K562 (cell line): ENCODE data around the gene USP5. TPM values are rescaled to one million over a fixed set of nuclear protein-coding genes. Genes with fewer than 3 reads are reported as not detected.
A peak's percentile ranks its signal among the peaks of the same experiment; 100 is the strongest.

ENCODE experiments used
- ATAC-seq: fragments of 200-7000 bp; cut with Tn5 transposase; 3 replicates; pipeline ENCODE4 v1.9.1; 2020; ENCODE audit warnings: moderate library complexity
- BruUV-seq: library from RNA; stranded (reverse); fragments of 400-500 nt; replicated peaks from 2 replicates; lab custom pipeline; 2021; lab: Mats Ljungman, UMichigan
- CTCF ChIA-PET: fragments of 300-600 bp; formaldehyde crosslinking; extraction: SDS; loops from one replicate; lab custom pipeline; 2021; ENCODE audit warnings: low intra/inter-chr PET ratio; lab: Yijun Ruan, JAX
- POLR2A ChIA-PET: fragments of 300-600, 350-650 bp; sonication (Branson Sonifier 250); formaldehyde crosslinking; extraction: SDS; loops from one replicate; lab custom pipeline; 2021; ENCODE audit warnings: antibody characterized with exemption, inconsistent platforms; lab: Yijun Ruan, JAX
- DNase-seq, 4 experiments: peaks; one replicate each; pipeline versions ENCODE4 v3.0.0 to v3.0.0-alpha.2; 2011 to 2018; ENCODE audit warnings: low spot score in 3 of 4, mixed read lengths in 3 of 4; ENCODE audit errors: extremely low read depth in 1 of 4
- FAIRE-seq: peaks from 2 replicates; lab custom pipeline; 2011; peaks lifted over from hg19 to GRCh38; lab: Jason Lieb, UNC
- H2AFZ ChIP-seq: 2 replicates; pipeline ENCODE4 v1.6.0; 2011; ENCODE audit warnings: low read depth, low read length, control low read depth, inconsistent platforms
- H3K27ac ChIP-seq: fragments of 200-600 bp; 3 replicates; pipeline ENCODE4 v1.8.0; 2011; ENCODE audit warnings: low read depth, mild to moderate bottlenecking, control low read depth, inconsistent platforms, low read length, moderate library complexity, mixed read lengths; ENCODE audit errors: extremely low read depth
- H3K27me3 ChIP-seq, 2 experiments: fragments of 300-600 bp in 1 of 2; 2 replicates in 1 of 2; 3 replicates in 1 of 2; pipeline versions ENCODE4 v1.6.0 to v1.8.0; 2011; ENCODE audit warnings: inconsistent platforms in 2 of 2, low read length in 2 of 2, mild to moderate bottlenecking in 1 of 2, mixed read lengths in 1 of 2, moderate library complexity in 1 of 2; ENCODE audit not compliant: control insufficient read depth in 2 of 2, insufficient read depth in 2 of 2
- H3K36me3 ChIP-seq: fragments of 300-600 bp; 3 replicates; pipeline ENCODE4 v1.8.0; 2011; ENCODE audit warnings: mild to moderate bottlenecking, low read length, inconsistent platforms; ENCODE audit not compliant: control insufficient read depth, insufficient read depth
- H3K4me1 ChIP-seq, 2 experiments: fragments of 200-600 bp in 1 of 2; replicated peaks in 1 of 2; 2 replicates in 1 of 2; 3 replicates in 1 of 2; pipeline versions ENCODE4 v1.5.1 to v1.8.0; 2011; ENCODE audit warnings: inconsistent platforms in 2 of 2, low read length in 2 of 2, mild to moderate bottlenecking in 1 of 2, mixed read lengths in 1 of 2, moderate library complexity in 1 of 2; ENCODE audit not compliant: control insufficient read depth in 2 of 2, insufficient read depth in 2 of 2
- H3K4me2 ChIP-seq: 2 replicates; pipeline ENCODE4 v1.6.1; 2011; ENCODE audit warnings: low read length, control low read depth, inconsistent platforms, mixed read lengths; ENCODE audit not compliant: insufficient read depth
- H3K4me3 ChIP-seq: fragments of 200-600 bp; sonication (generic), shearing (Covaris generic); 2 replicates; pipeline ENCODE4 v1.5.1; 2016; ENCODE audit warnings: control low read depth, inconsistent platforms
- H3K79me2 ChIP-seq: fragments of 200-600 bp; 3 replicates; pipeline ENCODE4 v1.8.0; 2011; ENCODE audit warnings: low read length, inconsistent platforms; ENCODE audit not compliant: control insufficient read depth, insufficient read depth
- H3K9ac ChIP-seq, 2 experiments: 2 replicates each; pipeline versions ENCODE4 v1.6.0 to v1.6.1; 2011; ENCODE audit warnings: low read depth in 2 of 2, low read length in 2 of 2, control low read depth in 1 of 2, inconsistent platforms in 1 of 2, mild to moderate bottlenecking in 1 of 2, mixed read lengths in 1 of 2; ENCODE audit not compliant: insufficient read depth in 1 of 2
- H3K9me1 ChIP-seq: one replicate; pipeline ENCODE4 v1.6.0; 2011; ENCODE audit warnings: inconsistent platforms, mild to moderate bottlenecking, low read length, moderate library complexity; ENCODE audit not compliant: control insufficient read depth, insufficient read depth
- H3K9me3 ChIP-seq: replicated peaks from 2 replicates; pipeline ENCODE4 v1.5.1; 2011; ENCODE audit warnings: low read depth, low read length, inconsistent platforms; ENCODE audit not compliant: control insufficient read depth, insufficient read depth
- H4K20me1 ChIP-seq: replicated peaks from 2 replicates; pipeline ENCODE4 v1.6.1; 2011; ENCODE audit warnings: low read length, inconsistent platforms, mixed read lengths; ENCODE audit not compliant: control insufficient read depth, insufficient read depth
- AFF4 ChIP-seq: sonication (generic); formaldehyde crosslinking; IDR thresholded peaks from 2 replicates; pipeline ENCODE4 v1.8.0; 2023; ENCODE audit warnings: mild to moderate bottlenecking, missing genetic modification reagents
- MXI1 ChIP-seq: IDR thresholded peaks from 2 replicates; pipeline ENCODE4 v1.6.1; 2011; ENCODE audit warnings: low read depth, mild to moderate bottlenecking, improper control_type of control experiment, low read length
- PRDM10 ChIP-seq: fragments of 450-650 bp; IDR thresholded peaks from 2 replicates; pipeline ENCODE4 v1.6.1; 2018; ENCODE audit not compliant: partially characterized antibody
- RBM22 ChIP-seq: fragments of 200-400 bp; formaldehyde crosslinking; IDR thresholded peaks from 2 replicates; pipeline ENCODE4 v1.6.1; 2018; ENCODE audit warnings: low read length, low read depth; ENCODE audit not compliant: poor library complexity, severe bottlenecking
- TOE1 ChIP-seq, 2 experiments: fragments of 450-650 bp in 1 of 2; sonication (generic) in 1 of 2; formaldehyde crosslinking in 1 of 2; IDR thresholded peaks; 2 replicates each; pipeline versions ENCODE4 v1.7.1 to v1.8.0; 2016 to 2022; ENCODE audit warnings: borderline replicate concordance in 2 of 2, mild to moderate bottlenecking in 2 of 2, antibody characterized with exemption in 1 of 2, inconsistent platforms in 1 of 2, low read depth in 1 of 2, missing genetic modification reagents in 1 of 2, moderate library complexity in 1 of 2
- YBX1 ChIP-seq: fragments of 450-650 bp; IDR thresholded peaks from 2 replicates; pipeline ENCODE4 v1.7.1; 2016; ENCODE audit warnings: mild to moderate bottlenecking
- ZBTB49 ChIP-seq: sonication (generic); formaldehyde crosslinking; IDR thresholded peaks from 2 replicates; pipeline ENCODE4 v1.8.0; 2022; ENCODE audit warnings: missing genetic modification reagents, mild to moderate bottlenecking, borderline replicate concordance
- ZNF121 ChIP-seq: sonication (generic); formaldehyde crosslinking; conservative IDR thresholded peaks from 2 replicates; pipeline ENCODE4 v1.8.0; 2022; ENCODE audit warnings: missing genetic modification reagents
- WGBS: fragments of 100-300 bp; shearing (Covaris generic); methylation state at CpG from one replicate; pipeline ENCODE4 v1.1.6; 2016; ENCODE audit warnings: low coverage, mixed read lengths; ENCODE audit not compliant: insufficient coverage; ENCODE audit errors: missing lambda C conversion rate; 5-methylcytosine and 5-hydroxymethylcytosine counted together
- in situ Hi-C: fragments of 300-500 bp; cut with MboI; formaldehyde crosslinking; loops from 4 replicates; pipeline ENCODE4 v1.15.0; 2018; ENCODE audit warnings: inconsistent platforms, mixed read lengths
- intact Hi-C: fragments of 100-400 bp; cut with micrococcal nuclease; formaldehyde crosslinking; loops from 2 replicates; pipeline ENCODE4 v1.14.2; 2022
- polyA plus RNA-seq, 8 experiments: library from polyadenylated mRNA; depleted of rRNA in 4 of 8; stranded (reverse) in 5 of 8; unstranded in 3 of 8; fragments of >200 nt; fragmentation: Nextera tagmentation in 2 of 8; fragmentation: Illumina TruSeq in 1 of 8; extraction: Ambion mirVana in 2 of 8; extraction: Trizol in 1 of 8; gene quantifications; 2 replicates each; pipeline versions ENCODE4 v1.2.1 to v1.2.3, GENCODE V29; 2011 to 2014; ENCODE audit warnings: inconsistent platforms in 1 of 8, missing spikeins in 1 of 8
- total RNA-seq, 7 experiments: library from RNA; depleted of rRNA in 6 of 7; stranded (reverse); fragments of >200 nt in 6 of 7; fragmentation: Illumina TruSeq in 2 of 7; extraction: Trizol in 2 of 7; gene quantifications; 2 replicates each; pipeline versions ENCODE4 v1.2.1 to v1.2.3, GENCODE V29; 2011 to 2021; ENCODE audit warnings: low replicate concordance in 1 of 7

Gene USP5
- total and polyA plus RNA-seq, 9 of the 15 experiments (the other 6 are each of a cell fraction or from before 2014, with no cell fraction given), result 1.4 to 107 (median 48.6) TPM

GRCh38 chr12:6873094-6874014, 21.4 kb downstream of the USP5 start, which contains the start of gene SPSB2:
Gene SPSB2 (minus strand): TSS chr12:6873303. CDS start chr12:6872901, 402 bp downstream.
- under 1% methylated on average over 30 of the region's 66 CpGs for WGBS
- in situ Hi-C loops, result no loop called here
- H3K27ac ChIP-seq, result peak within 1 kb of the TSS; percentile 78
- H3K9ac ChIP-seq, result peak within 1 kb of the TSS; percentile 83 to 95
- H4K20me1 ChIP-seq, result peaks cover 43% of the 10 kb centered on the region
- peak within 1 kb of the TSS; percentile 73 for H3K4me3 ChIP-seq
- ATAC-seq (peak; percentile 88), FAIRE-seq (peak; percentile 62), DNase-seq (peak; percentile 89 to 96 (median 92))
- no TSS peak for BruUV-seq
- peaks cover 29 to 44% of the 10 kb centered on the region in 2 experiments; a peak in 4 of 5 replicates for H3K4me1 ChIP-seq
- CTCF ChIA-PET, result no interaction called here
- H3K36me3 ChIP-seq, result peaks cover 46% of the 10 kb centered on the region
- POLR2A ChIA-PET, result interaction anchor here (0.5 to 11.3 kb wide), 22 partner anchors 8 to 149 kb away, joined by 3 to 174 read pairs (median 4); partner anchors contain the start of genes C12orf57, CDCA3, COPS7A and RNU7-1
- intact Hi-C loops, result loop anchor here (2.0 kb wide), 1 partner anchor 17 kb away; no protein-coding TSS in a partner anchor
- peak within 1 kb of the TSS; percentile 95 for H3K4me2 ChIP-seq
- H2AFZ ChIP-seq, result peak within 1 kb of the TSS; percentile 94
- H3K79me2 ChIP-seq, result peaks cover 49% of the 10 kb centered on the region
- no peaks in the 10 kb centered on the region for H3K27me3 ChIP-seq
- H3K9me1 ChIP-seq, result no peaks in the 10 kb centered on the region
- no peaks in the 10 kb centered on the region for H3K9me3 ChIP-seq
- TF ChIP-seq MXI1, result peak; percentile 45; the same call in 1 of the 2 replicates
- peak; percentile 23 for TF ChIP-seq PRDM10
- TF ChIP-seq ZBTB49 (CRISPR knock-in tag), result no peak
- TF ChIP-seq RBM22, result no peak
- TF ChIP-seq ZNF121, result no peak
- no peak for TF ChIP-seq AFF4
- no peak for TF ChIP-seq YBX1
- peak; percentile 62; the same call in 1 of the 2 replicates for TF ChIP-seq TOE1 (IDR thresholded peaks at IDR 0.05; ENCODE audit: borderline replicate concordance)
- TF ChIP-seq TOE1 (CRISPR knock-in tag; IDR thresholded peaks at IDR 0.05; ENCODE audit: borderline replicate concordance, low read depth), result no peak
